ENCODE measurements around the gene CASTOR1.
"Not testable (repeated sequence)": the region's sequence is repeated elsewhere in the genome, so short reads cannot be mapped to it uniquely, and the experiment has no call there.

The CASTOR1 gene

GRCh38 chr22:30338802-30339201 is 49.5 kb upstream of the CASTOR1 start:
- CTCF ChIA-PET, result no interaction called here
- TF ChIP-seq SETDB1 (IDR thresholded peaks at IDR 0.05; ENCODE audit: insufficient read length, low read length) (no peak), ZNF585B (tag by site-specific recombination; IDR thresholded peaks at IDR 0.05) (no peak), PRDM1 (tag by site-specific recombination; IDR thresholded peaks at IDR 0.05) (no peak), ZNF843 (tag by site-specific recombination; IDR thresholded peaks at IDR 0.05) (no peak), PRDM2 (tag by site-specific recombination; IDR thresholded peaks at IDR 0.05; ENCODE audit: borderline replicate concordance) (no peak), MZF1 (tag by site-specific recombination; IDR thresholded peaks at IDR 0.05; ENCODE audit: borderline replicate concordance) (no peak), SP3 (tag by site-specific recombination; IDR thresholded peaks at IDR 0.05) (no peak), TRIM28 (IDR thresholded peaks at IDR 0.05; ENCODE audit: borderline replicate concordance, low read length) (no peak), ZNF114 (tag by site-specific recombination; IDR thresholded peaks at IDR 0.05) (no peak), IKZF3 (tag by site-specific recombination; IDR thresholded peaks at IDR 0.05) (no peak), ZNF211 (tag by site-specific recombination; IDR thresholded peaks at IDR 0.05; ENCODE audit: low read depth) (no peak), ZBTB17 (tag by site-specific recombination; IDR thresholded peaks at IDR 0.05) (no peak), ZNF366 (tag by site-specific recombination; conservative IDR thresholded peaks at IDR 0.05) (no peak), ZNF148 (tag by site-specific recombination; IDR thresholded peaks at IDR 0.05; ENCODE audit: borderline replicate concordance) (no peak)
- Histone ChIP-seq H3K27ac (ENCODE audit: extremely low read depth, low read depth, low read length) (no peak overlapping the region), H3K36me3 (ENCODE audit: control insufficient read depth in 2 of 2, insufficient read depth in 1 of 2, low read length in 2 of 2) (peaks cover 73 to 100% of the 10 kb centered on the region in 2 experiments), H3K4me1 (ENCODE audit: control insufficient read depth, insufficient read depth, low read length) (no peaks in the 10 kb centered on the region), H3K9me3 (ENCODE audit: control insufficient read depth, insufficient read depth, low read depth, low read length) (no peaks in the 10 kb centered on the region), H3K4me3 (ENCODE audit: low read depth, low read length) (no peak overlapping the region)
- POLR2A ChIA-PET, result interaction anchor here (0.8 to 1.2 kb wide), 2 partner anchors 12 to 18 kb away, joined by 3 to 5 read pairs; partner anchors contain the start of genes CCDC157, SF3A1 and TBC1D10A

GRCh38 chr22:30338341-30338740 is 49.0 kb upstream of the CASTOR1 start:
- ChIA-PET CTCF (interaction anchor here (1.8 kb wide), 1 partner anchor 50 kb away, joined by 4 read pairs; no protein-coding TSS in a partner anchor), POLR2A (interaction anchor here (0.7 to 1.2 kb wide), 3 partner anchors 11 to 615 kb away, joined by 3 to 5 read pairs (median 3); partner anchors contain the start of genes CCDC157, SF3A1 and TBC1D10A)
- not testable (repeated sequence) for H3K4me3 ChIP-seq (ENCODE audit: low read depth, low read length); H3K4me1 ChIP-seq (ENCODE audit: control insufficient read depth, insufficient read depth, low read length); H3K9me3 ChIP-seq (ENCODE audit: control insufficient read depth, insufficient read depth, low read depth, low read length); H3K27ac ChIP-seq (ENCODE audit: extremely low read depth, low read depth, low read length)
- H3K36me3 ChIP-seq (ENCODE audit: control insufficient read depth in 2 of 2, insufficient read depth in 1 of 2, low read length in 2 of 2), result peaks cover 74 to 100% of the 10 kb centered on the region in 2 experiments

GRCh38 chr22:30337461-30337778 is 48.1 kb upstream of the CASTOR1 start:
- H3K4me3 ChIP-seq (ENCODE audit: low read depth, low read length), result no peak overlapping the region
- ChIA-PET POLR2A (no interaction called here), CTCF (interaction anchor here (1.2 to 1.8 kb wide), 2 partner anchors 11 to 49 kb away, joined by 4 read pairs; partner anchors contain the start of gene TBC1D10A)
- H3K9me3 ChIP-seq (ENCODE audit: control insufficient read depth, insufficient read depth, low read depth, low read length), result no peaks in the 10 kb centered on the region
- peaks cover 71 to 100% of the 10 kb centered on the region in 2 experiments for H3K36me3 ChIP-seq (ENCODE audit: control insufficient read depth in 2 of 2, insufficient read depth in 1 of 2, low read length in 2 of 2)
- no peak overlapping the region for H3K27ac ChIP-seq (ENCODE audit: extremely low read depth, low read depth, low read length)
- H3K4me1 ChIP-seq (ENCODE audit: control insufficient read depth, insufficient read depth, low read length), result no peaks in the 10 kb centered on the region
- TF ChIP-seq ZNF624 (tag by site-specific recombination; IDR thresholded peaks at IDR 0.05) (no peak), ZNF112 (tag by site-specific recombination; IDR thresholded peaks at IDR 0.05) (no peak), ZNF580 (tag by site-specific recombination; IDR thresholded peaks at IDR 0.05) (no peak), ZNF138 (tag by site-specific recombination; IDR thresholded peaks at IDR 0.05; ENCODE audit: borderline replicate concordance) (no peak), ZNF654 (tag by site-specific recombination; IDR thresholded peaks at IDR 0.05; ENCODE audit: low read depth) (no peak), PRDM1 (tag by site-specific recombination; IDR thresholded peaks at IDR 0.05) (no peak), ZNF292 (tag by site-specific recombination; IDR thresholded peaks at IDR 0.05; ENCODE audit: borderline replicate concordance, low read depth) (no peak), PBX3 (CRISPR knock-in tag; IDR thresholded peaks at IDR 0.05) (no peak), IKZF3 (tag by site-specific recombination; IDR thresholded peaks at IDR 0.05) (no peak), KLF9 (tag by site-specific recombination; IDR thresholded peaks at IDR 0.05; ENCODE audit: low read depth) (no peak)
